Transverse colon (tissue), 4 donors: Measurements from ENCODE around the gene RUSF1. TPM values are rescaled to one million over a fixed set of nuclear protein-coding genes. Genes with fewer than 3 reads are reported as not detected.
A peak's percentile ranks its signal among the peaks of the same experiment; 100 is the strongest.

Source experiments
- DNase-seq: peaks from one replicate; pipeline ENCODE4 v3.0.0-alpha.2; 2019
- H3K27ac ChIP-seq, 4 donors: fragments of 200-600 bp; sonication (generic); 2 replicates each; pipeline ENCODE4 v1.5.1; 2016 to 2018; ENCODE audit warnings: inconsistent platforms in 4 of 4
- H3K27me3 ChIP-seq: fragments of 200-600 bp; sonication (generic); 2 replicates; pipeline ENCODE4 v1.5.1; 2017; ENCODE audit warnings: inconsistent platforms
- H3K36me3 ChIP-seq, 4 donors: fragments of 200-600 bp; sonication (generic); 2 replicates each; pipeline ENCODE4 v1.5.1; 2017 to 2019; ENCODE audit warnings: inconsistent platforms in 4 of 4
- H3K4me1 ChIP-seq, 4 donors: fragments of 200-600 bp; sonication (generic); 2 replicates each; pipeline ENCODE4 v1.5.1; 2017 to 2020; ENCODE audit warnings: inconsistent platforms in 4 of 4
- H3K4me3 ChIP-seq, 4 donors: fragments of 200-600 bp; sonication (generic); 1 replicate in 1 of 4; 2 replicates in 3 of 4; pipeline versions ENCODE4 v1.5.1 to v1.6.1; 2017 to 2019; ENCODE audit warnings: inconsistent platforms in 4 of 4
- H3K9me3 ChIP-seq, 2 donors: fragments of 200-600 bp; sonication (generic); 2 replicates each; pipeline ENCODE4 v1.5.1; 2017 to 2019; ENCODE audit warnings: inconsistent platforms in 2 of 2
- CTCF ChIP-seq, 5 experiments: fragments of 200-600 bp in 3 of 5; fragments of 450-650 bp in 2 of 5; sonication (generic) in 3 of 5; IDR thresholded peaks; 1 replicate in 2 of 5; 2 replicates in 3 of 5; pipeline ENCODE4 v1.5.1; 2016 to 2017; ENCODE audit warnings: antibody characterized with exemption in 5 of 5, inconsistent platforms in 3 of 5, mild to moderate bottlenecking in 2 of 5, moderate library complexity in 1 of 5
- EP300 ChIP-seq: sonication (generic); formaldehyde crosslinking; IDR thresholded peaks from one replicate; pipeline ENCODE4 v1.6.1; 2017; ENCODE audit warnings: antibody characterized with exemption, low read depth
- POLR2A ChIP-seq: fragments of 450-650 bp; IDR thresholded peaks from one replicate; pipeline ENCODE4 v1.6.1; 2016; ENCODE audit warnings: antibody characterized with exemption, mild to moderate bottlenecking, moderate library complexity
- POLR2AphosphoS5 ChIP-seq, 3 donors: sonication (generic); formaldehyde crosslinking; IDR thresholded peaks; one replicate each; pipeline ENCODE4 v1.6.1; 2016; ENCODE audit warnings: antibody characterized with exemption in 3 of 3
- WGBS, 2 donors: methylation state at CpG; one replicate each; pipeline ENCODE4 v1.1.5; 2018; ENCODE audit warnings: low coverage in 1 of 2; 5-methylcytosine and 5-hydroxymethylcytosine counted together
- in situ Hi-C, 4 donors: fragments of 200-750 bp; cut with MboI; loops; one replicate each; pipeline versions ENCODE4 v1.15.0 to v1.15.1; 2017; ENCODE audit warnings: low sequenced_read_pairs in 3 of 4, low pct_ligation_motif_present in 1 of 4, low pct_unique_long_range_greater_than_20kb in 1 of 4
- intact Hi-C: fragments of 100-400 bp; cut with DNase I; formaldehyde crosslinking; loops from one replicate; pipeline ENCODE4 v1.15.1; 2023; ENCODE audit warnings: low total_unique reads
- total RNA-seq, 4 donors: library from RNA; depleted of rRNA; stranded (reverse); fragments of >200 nt; gene quantifications; one replicate each; pipeline ENCODE4 v1.1.0, GENCODE V29; 2016

RUSF1 gene
- total RNA-seq, 4 donors from 2014 or later = 49.2 to 86.5 (median 71.3) TPM

GRCh38 chr16:31473264-31473984 is 34.8 kb downstream of the RUSF1 start:
- in situ Hi-C loops = loop anchor here in 2 of 4 donors (25.0 kb wide), 2 partner anchors 414 to 486 kb away; partner anchors contain the start of gene HSD3B7 (in 1 of the 2)
- no peak for DNase-seq
- Histone ChIP-seq H3K27ac (peak overlapping the region; percentile 90 to 98 (median 93)), H3K27me3 (no peaks in the 10 kb centered on the region), H3K4me3 (peak overlapping the region in 2 of 4 donors; percentile 58 to 65), H3K36me3 (no peaks in the 10 kb centered on the region), H3K9me3 (no peaks in the 10 kb centered on the region), H3K4me1 (peaks cover 13 to 60% (median 43%) of the 10 kb centered on the region in 4 donors)
- WGBS, 2 donors = 86% methylated on average over 17 of the region's 17 CpGs; no CpG with 5 or more reads in 1 of the 2 donors
- intact Hi-C loops = no loop called here
- TF ChIP-seq POLR2AphosphoS5 (IDR thresholded peaks at IDR 0.05) (no peak), EP300 (no peak), POLR2A (no peak)

GRCh38 chr16:31472709-31473203 is 35.4 kb downstream of the RUSF1 start:
- H3K36me3 ChIP-seq = no peaks in the 10 kb centered on the region
- peak; percentile 93 for DNase-seq
- 29% methylated on average over 20 of the region's 20 CpGs; no CpG with 5 or more reads in 1 of the 2 donors for WGBS, 2 donors
- peak overlapping the region; percentile 58 to 80 (median 66) for H3K4me3 ChIP-seq
- H3K4me1 ChIP-seq = peaks cover 13 to 54% (median 39%) of the 10 kb centered on the region in 4 donors
- H3K9me3 ChIP-seq = no peaks in the 10 kb centered on the region
- no peaks in the 10 kb centered on the region for H3K27me3 ChIP-seq
- in situ Hi-C loops (loop anchor here in 2 of 4 donors (25.0 kb wide), 2 partner anchors 415 to 485 kb away; partner anchors contain the start of gene HSD3B7 (in 1 of the 2)), intact Hi-C loops (no loop called here)
- TF ChIP-seq POLR2A (no peak), POLR2AphosphoS5 (IDR thresholded peaks at IDR 0.05) (peak; percentile 25 to 47 (median 27)), EP300 (no peak), CTCF (IDR thresholded peaks at IDR 0.05) (peak; percentile 68 to 85 (median 77))
- peak overlapping the region; percentile 90 to 98 (median 93) for H3K27ac ChIP-seq

GRCh38 chr16:31471875-31472708 is 36.1 kb downstream of the RUSF1 start, which contains the start of gene TGFB1I1:
TSS of gene TGFB1I1 (plus strand) at chr16:31472152. CDS start at chr16:31472189, 37 bp downstream.
- Histone ChIP-seq H3K4me1 (peaks cover 13 to 48% (median 36%) of the 10 kb centered on the region in 4 donors), H3K27ac (peak within 1 kb of the TSS; percentile 90 to 98 (median 93))
- WGBS, 2 donors = 0 to 3% methylated on average over 6 to 37 of the region's 63 CpGs

More at GRCh38 chr16:31471875-31472708, 36.1 kb downstream of the RUSF1 start, which contains the start of gene TGFB1I1:
- no peaks in the 10 kb centered on the region for H3K27me3 ChIP-seq
- H3K9me3 ChIP-seq = no peaks in the 10 kb centered on the region
- DNase-seq = peak; percentile 68
- H3K36me3 ChIP-seq = no peaks in the 10 kb centered on the region
- H3K4me3 ChIP-seq = peak within 1 kb of the TSS; percentile 58 to 80 (median 66)
- intact Hi-C loops = no loop called here
- in situ Hi-C loops = loop anchor here in 2 of 4 donors (25.0 kb wide), 2 partner anchors 415 to 485 kb away; partner anchors contain the start of gene HSD3B7 (in 1 of the 2)
- TF ChIP-seq EP300 = no peak
- no peak for TF ChIP-seq CTCF (IDR thresholded peaks at IDR 0.05)
- TF ChIP-seq POLR2A = no peak
- TF ChIP-seq POLR2AphosphoS5 (IDR thresholded peaks at IDR 0.05) = peak in 2 of 3 donors; percentile 25 to 37
